ENCODE data around the gene CHST12.
A peak's percentile ranks its signal among the peaks of the same experiment; 100 is the strongest.
"Not testable (repeated sequence)": the region's sequence is repeated elsewhere in the genome, so short reads cannot be mapped to it uniquely, and the experiment has no call there.

Gene CHST12

GRCh38 chr7:2465928-2466327 lies 62.5 kb downstream of the CHST12 start:
- DNase-seq: no peak

GRCh38 chr7:2466675-2467074 lies 63.3 kb downstream of the CHST12 start:
- no peak for DNase-seq

GRCh38 chr7:2468227-2468626 lies 64.8 kb downstream of the CHST12 start:
- DNase-seq: peak; percentile 36

GRCh38 chr7:2469460-2470203 lies 66.2 kb downstream of the CHST12 start:
- DNase-seq: not testable (repeated sequence)

- no peak for DNase-seq
These were observed 67.0 kb downstream of the CHST12 start for GRCh38 chr7:2470204-2471021.

- peak; percentile 45 for DNase-seq
These were observed 67.6 kb downstream of the CHST12 start for GRCh38 chr7:2471022-2471329.

- DNase-seq: peak; percentile 64
These were observed 68.0 kb downstream of the CHST12 start for GRCh38 chr7:2471396-2471795.

- DNase-seq: peak; percentile 34
These were observed 69.3 kb downstream of the CHST12 start for GRCh38 chr7:2472739-2473138.

- no peak for DNase-seq
These were observed 70.2 kb downstream of the CHST12 start for GRCh38 chr7:2473496-2474180.

GRCh38 chr7:2474224-2474623 lies 70.8 kb downstream of the CHST12 start:
- DNase-seq: no peak

GRCh38 chr7:2474813-2475677 lies 71.6 kb downstream of the CHST12 start:
- peak; percentile 35 for DNase-seq

- no peak for DNase-seq
These were observed 72.2 kb downstream of the CHST12 start for GRCh38 chr7:2475678-2476015.

GRCh38 chr7:2476298-2476697 lies 72.9 kb downstream of the CHST12 start, which contains the start of gene GRIFIN:
Gene GRIFIN, minus strand, starts transcription at chr7:2476398. Its CDS starts 15 bp downstream, at chr7:2476383.
- DNase-seq: no peak

- no peak for DNase-seq
These were observed 73.5 kb downstream of the CHST12 start for GRCh38 chr7:2476776-2477446.

GRCh38 chr7:2477447-2478398 lies 74.3 kb downstream of the CHST12 start:
- peak; percentile 86 for DNase-seq

GRCh38 chr7:2478399-2478785 lies 75.0 kb downstream of the CHST12 start:
- DNase-seq: peak; percentile 69

GRCh38 chr7:2478800-2479199 lies 75.4 kb downstream of the CHST12 start:
- no peak for DNase-seq

GRCh38 chr7:2479276-2480069 lies 76.1 kb downstream of the CHST12 start:
- DNase-seq: no peak

- no peak for DNase-seq
These were observed 76.6 kb downstream of the CHST12 start for GRCh38 chr7:2480070-2480408.

- no peak for DNase-seq
These were observed 77.8 kb downstream of the CHST12 start for GRCh38 chr7:2481195-2481594.

Measured in DMS53 (cell line).